GM12878 (cell line): ENCODE measurements around the gene UBE2L6. TPM values are rescaled to one million over a fixed set of nuclear protein-coding genes. Genes with fewer than 3 reads are reported as not detected.

Experiments used
- ATAC-seq: fragments of 200-7000 bp; cut with Tn5 transposase; 3 replicates; pipeline ENCODE4 v1.9.1; 2020; ENCODE audit warnings: mild to moderate bottlenecking, moderate library complexity
- BruUV-seq: library from RNA; stranded (reverse); fragments of 400-500 nt; replicated peaks from 2 replicates; lab custom pipeline; 2021; lab: Mats Ljungman, UMichigan
- CTCF ChIA-PET: fragments of 300-600 bp; sonication (Branson Sonifier 250); formaldehyde crosslinking; extraction: SDS; loops from one replicate; lab custom pipeline; 2021; ENCODE audit warnings: inconsistent platforms; lab: Yijun Ruan, JAX
- POLR2A ChIA-PET: fragments of 350-600 bp; formaldehyde crosslinking; extraction: SDS; loops from one replicate; lab custom pipeline; 2021; ENCODE audit warnings: inconsistent platforms; lab: Charles Lee
- RAD21 ChIA-PET: fragments of 300-600 bp; sonication (Branson Sonifier 250); formaldehyde crosslinking; loops from one replicate; lab custom pipeline; 2023; ENCODE audit warnings: antibody characterized with exemption; ENCODE audit not compliant: unreplicated experiment; lab: Charles Lee
- SMC1A ChIA-PET: fragments of 300-600 bp; sonication (Branson Sonifier 250); formaldehyde crosslinking; loops from one replicate; lab custom pipeline; 2023; ENCODE audit not compliant: unreplicated experiment, uncharacterized antibody; lab: Charles Lee
- DNase-seq: peaks from one replicate; pipeline ENCODE4 v3.0.0-alpha.2; 2011; ENCODE audit warnings: low read depth, low spot score
- FAIRE-seq: peaks from 3 replicates; lab custom pipeline; 2011; peaks lifted over from hg19 to GRCh38; lab: Jason Lieb, UNC
- H2AFZ ChIP-seq: 2 replicates; pipeline ENCODE4 v1.6.0; 2011; ENCODE audit warnings: low read depth, low read length, control low read depth; ENCODE audit not compliant: control insufficient read depth
- H3K27ac ChIP-seq: 2 replicates; pipeline ENCODE4 v1.5.1; 2011; ENCODE audit warnings: control low read depth; ENCODE audit not compliant: control insufficient read depth, insufficient read depth
- H3K27me3 ChIP-seq, 2 experiments: replicated peaks in 1 of 2; 2 replicates each; pipeline versions ENCODE4 v1.6.0 to v1.6.1; 2011; ENCODE audit warnings: low read length in 1 of 2; ENCODE audit not compliant: control insufficient read depth in 2 of 2, insufficient read depth in 2 of 2
- H3K36me3 ChIP-seq, 2 experiments: 2 replicates each; pipeline ENCODE4 v1.5.1; 2011; ENCODE audit warnings: low read length in 1 of 2; ENCODE audit not compliant: control insufficient read depth in 2 of 2, insufficient read depth in 2 of 2
- H3K4me1 ChIP-seq: 2 replicates; pipeline ENCODE4 v1.6.1; 2011; ENCODE audit warnings: mild to moderate bottlenecking, low read length, moderate library complexity, mixed read lengths; ENCODE audit not compliant: control insufficient read depth, insufficient read depth
- H3K4me2 ChIP-seq: 2 replicates; pipeline ENCODE4 v1.6.0; 2011; ENCODE audit warnings: control low read depth; ENCODE audit not compliant: control insufficient read depth, insufficient read depth
- H3K4me3 ChIP-seq: fragments of 200-600 bp; sonication (generic); 2 replicates; pipeline ENCODE4 v1.5.1; 2016
- H3K79me2 ChIP-seq: 2 replicates; pipeline ENCODE4 v1.6.0; 2011; ENCODE audit warnings: low read length; ENCODE audit not compliant: control insufficient read depth, insufficient read depth
- H3K9ac ChIP-seq: 2 replicates; pipeline ENCODE4 v1.8.0; 2011; ENCODE audit warnings: low read length, control low read depth, mixed read lengths; ENCODE audit not compliant: control insufficient read depth, insufficient read depth
- H3K9me3 ChIP-seq: replicated peaks from 3 replicates; pipeline ENCODE4 v1.5.1; 2011; ENCODE audit warnings: mild to moderate bottlenecking, low read length; ENCODE audit not compliant: control insufficient read depth, insufficient read depth
- H4K20me1 ChIP-seq: 2 replicates; pipeline ENCODE4 v1.6.0; 2011; ENCODE audit not compliant: control insufficient read depth, insufficient read depth
- ATF7 ChIP-seq: fragments of 450-650 bp; IDR thresholded peaks from 2 replicates; pipeline ENCODE4 v1.6.1; 2016; ENCODE audit warnings: low read depth, mild to moderate bottlenecking
- BRCA1 ChIP-seq: IDR thresholded peaks from 2 replicates; pipeline ENCODE4 v1.6.1; 2011; ENCODE audit warnings: low read depth, low read length, improper control_type of control experiment
- CBX3 ChIP-seq: fragments of 200-600 bp; sonication (generic); IDR thresholded peaks from 2 replicates; pipeline ENCODE4 v1.6.1; 2016; ENCODE audit warnings: low read depth, borderline replicate concordance
- CEBPB ChIP-seq, 2 experiments: fragments of 150-350 bp in 1 of 2; IDR thresholded peaks; 2 replicates each; pipeline ENCODE4 v1.6.1; 2012 to 2014; ENCODE audit warnings: low read depth in 2 of 2, low read length in 2 of 2, borderline replicate concordance in 1 of 2, inconsistent platforms in 1 of 2
- CREB1 ChIP-seq: IDR thresholded peaks from 2 replicates; pipeline ENCODE4 v1.6.1; 2012; ENCODE audit warnings: low read depth, mild to moderate bottlenecking, inconsistent platforms
- E2F8 ChIP-seq: fragments of 450-650 bp; IDR thresholded peaks from 2 replicates; pipeline ENCODE4 v1.6.1; 2018; ENCODE audit warnings: mild to moderate bottlenecking, low read depth, moderate library complexity; ENCODE audit not compliant: partially characterized antibody
- HCFC1 ChIP-seq: fragments of 150-350 bp; IDR thresholded peaks from 2 replicates; pipeline ENCODE4 v1.6.1; 2014; ENCODE audit warnings: low read length
- LARP7 ChIP-seq: fragments of 450-650 bp; IDR thresholded peaks from 2 replicates; pipeline ENCODE4 v1.6.1; 2017; ENCODE audit warnings: mild to moderate bottlenecking
- MEF2A ChIP-seq: IDR thresholded peaks from 2 replicates; pipeline ENCODE4 v1.6.1; 2011; ENCODE audit warnings: low read depth, mild to moderate bottlenecking, low read length, moderate library complexity; ENCODE audit not compliant: insufficient read depth
- NFIC ChIP-seq: IDR thresholded peaks from 2 replicates; pipeline ENCODE4 v1.6.1; 2012; ENCODE audit warnings: low read depth, mild to moderate bottlenecking, inconsistent platforms, low read length, moderate library complexity
- NFYA ChIP-seq: IDR thresholded peaks from 2 replicates; pipeline ENCODE4 v1.6.1; 2011; ENCODE audit warnings: low read depth, mild to moderate bottlenecking, low read length, improper control_type of control experiment, borderline replicate concordance
- NR2C2 ChIP-seq: IDR thresholded peaks from 2 replicates; pipeline ENCODE4 v1.6.1; 2011; ENCODE audit warnings: borderline replicate concordance, low read depth; ENCODE audit not compliant: control insufficient read depth, insufficient read length
- RELA ChIP-seq: fragments of 450-650 bp; IDR thresholded peaks from 2 replicates; pipeline ENCODE4 v1.8.0; 2014; ENCODE audit warnings: borderline replicate concordance; ENCODE audit not compliant: partially characterized antibody
- SPI1 ChIP-seq: IDR thresholded peaks from 2 replicates; pipeline ENCODE4 v1.6.1; 2011; ENCODE audit warnings: low read depth, mild to moderate bottlenecking, low read length, moderate library complexity, borderline replicate concordance; ENCODE audit not compliant: insufficient read depth
- TARDBP ChIP-seq: IDR thresholded peaks from 2 replicates; pipeline ENCODE4 v1.6.1; 2016; ENCODE audit warnings: borderline replicate concordance
- ZNF217 ChIP-seq: fragments of 450-650 bp; IDR thresholded peaks from 2 replicates; pipeline ENCODE4 v1.6.1; 2017; ENCODE audit warnings: antibody characterized with exemption, mild to moderate bottlenecking
- WGBS: methylation state at CpG from one replicate; pipeline ENCODE4 v1.1.6; 2016; ENCODE audit warnings: low lambda C conversion rate; ENCODE audit not compliant: insufficient replicate concordance, insufficient coverage; ENCODE audit errors: missing lambda C conversion rate; 5-methylcytosine and 5-hydroxymethylcytosine counted together
- in situ Hi-C: fragments of 300-500 bp; cut with MboI; formaldehyde crosslinking; loops from 9 replicates; pipeline ENCODE4 v1.14.3; 2018; ENCODE audit warnings: mixed read lengths
- intact Hi-C: fragments of 100-400 bp; cut with micrococcal nuclease; formaldehyde crosslinking; loops from one replicate; pipeline ENCODE4 v1.14.2; 2022; ENCODE audit not compliant: unreplicated experiment
- polyA plus RNA-seq, 11 experiments: library from polyadenylated mRNA; depleted of rRNA in 4 of 11; unstranded in 6 of 11; stranded (reverse) in 5 of 11; fragments of >200 nt; fragmentation: Nextera tagmentation in 4 of 11; fragmentation: Illumina TruSeq in 1 of 11; extraction: Ambion mirVana in 4 of 11; extraction: Trizol in 1 of 11; gene quantifications; 1 replicate in 1 of 11; 2 replicates in 10 of 11; pipeline versions ENCODE4 v1.2.1 to v1.2.3, GENCODE V29; 2011 to 2016; ENCODE audit warnings: inconsistent platforms in 2 of 11, missing spikeins in 2 of 11, low read depth in 1 of 11
- total RNA-seq, 4 experiments: library from RNA; depleted of rRNA in 3 of 4; stranded (reverse); fragments of >200 nt in 3 of 4; fragmentation: Illumina TruSeq in 1 of 4; extraction: Trizol in 1 of 4; gene quantifications; 2 replicates each; pipeline versions ENCODE4 v1.2.1 to v1.2.3, GENCODE V29; 2013 to 2021

The UBE2L6 gene
- total and polyA plus RNA-seq, 10 of the 15 experiments (the other 5 are each of a cell fraction or from before 2014, with no cell fraction given) = 114 to 295 (median 173) TPM

GRCh38 chr11:57599381-57599780 is 31.9 kb upstream of the UBE2L6 start:
- no peaks in the 10 kb centered on the region for H3K36me3 ChIP-seq
- peaks cover 4 to 5% of the 10 kb centered on the region in 2 experiments for H3K27me3 ChIP-seq
- H3K4me3 ChIP-seq = no peak overlapping the region
- TF ChIP-seq CEBPB (IDR thresholded peaks at IDR 0.05; ENCODE audit: borderline replicate concordance in 1 of 2, low read depth in 2 of 2, low read length in 2 of 2) (no peak), CREB1 (no peak), NR2C2 (no peak), LARP7 (no peak)
- 57% methylated on average over 2 of the region's 2 CpGs for WGBS
- in situ Hi-C loops (no loop called here), intact Hi-C loops (no loop called here)
- no peaks in the 10 kb centered on the region for H3K4me1 ChIP-seq
- RAD21 ChIA-PET = no interaction called here
- no peak overlapping the region for H3K9ac ChIP-seq
- SMC1A ChIA-PET = no interaction called here
- H3K79me2 ChIP-seq = no peaks in the 10 kb centered on the region
- DNase-seq = no peak
- no peaks in the 10 kb centered on the region for H3K9me3 ChIP-seq
- no peak for ATAC-seq
- CTCF ChIA-PET = interaction anchor here (1.0 kb wide), 1 partner anchor 42 kb away, joined by 3 read pairs; no protein-coding TSS in a partner anchor
- no peak overlapping the region for H3K4me2 ChIP-seq
- BruUV-seq = no TSS peak
- no peak overlapping the region for H2AFZ ChIP-seq
- no peak overlapping the region for H3K27ac ChIP-seq
- no peak for FAIRE-seq
- POLR2A ChIA-PET = no interaction called here
- H4K20me1 ChIP-seq = no peaks in the 10 kb centered on the region

- no peak overlapping the region for H2AFZ ChIP-seq
- intact Hi-C loops (no loop called here), in situ Hi-C loops (no loop called here)
- TF ChIP-seq ZNF217 = no peak
- TF ChIP-seq NFYA = no peak
- TF ChIP-seq BRCA1 = no peak
- TF ChIP-seq TARDBP = no peak
- no peak for TF ChIP-seq E2F8
- no peak for TF ChIP-seq ATF7
- no peak for TF ChIP-seq NFIC
- TF ChIP-seq SPI1 = no peak
- no peak for TF ChIP-seq CBX3
- TF ChIP-seq RELA = no peak
- TF ChIP-seq HCFC1 = no peak
- no peak for TF ChIP-seq MEF2A
- ChIA-PET POLR2A (no interaction called here), CTCF (interaction anchor here (1.0 to 1.2 kb wide), 2 partner anchors 42 to 45 kb away, joined by 3 to 4 read pairs; no protein-coding TSS in a partner anchor), SMC1A (interaction anchor here (0.9 kb wide), 1 partner anchor 42 kb away, joined by 3 read pairs; no protein-coding TSS in a partner anchor), RAD21 (no interaction called here)
- peaks cover 4 to 5% of the 10 kb centered on the region in 2 experiments for H3K27me3 ChIP-seq
- FAIRE-seq (no peak), ATAC-seq (no peak), DNase-seq (no peak)
- 73% methylated on average over 5 of the region's 5 CpGs for WGBS
- H3K79me2 ChIP-seq = no peaks in the 10 kb centered on the region
- no peaks in the 10 kb centered on the region for H3K36me3 ChIP-seq
- H3K4me3 ChIP-seq = no peak overlapping the region
- H3K9me3 ChIP-seq = no peaks in the 10 kb centered on the region
- no peaks in the 10 kb centered on the region for H3K4me1 ChIP-seq
- H4K20me1 ChIP-seq = no peaks in the 10 kb centered on the region
- no peak overlapping the region for H3K4me2 ChIP-seq
- BruUV-seq = no TSS peak
- H3K27ac ChIP-seq = no peak overlapping the region
- no peak overlapping the region for H3K9ac ChIP-seq
These were observed 31.3 kb upstream of the UBE2L6 start for GRCh38 chr11:57598831-57599155.
